ENCODE results near the gene RNF141.

GRCh38 chr11:10542776-10543175 lies 1.8 kb upstream of the RNF141 start:
- TF ChIP-seq CTCF (IDR thresholded peaks at IDR 0.05; ENCODE audit: borderline replicate concordance, extremely low read depth, low read length, poor library complexity, severe bottlenecking) (no peak), EZH2 (IDR thresholded peaks at IDR 0.05; ENCODE audit: borderline replicate concordance, low read depth, low read length, severe bottlenecking) (no peak)
